Measurements from ENCODE around the gene CDK4. TPM values are rescaled to one million over a fixed set of nuclear protein-coding genes. Genes with fewer than 3 reads are reported as not detected.
A peak's percentile ranks its signal among the peaks of the same experiment; 100 is the strongest.

Gene CDK4
- total and polyA plus RNA-seq, 2 of the 13 experiments (the other 11 are each of a cell fraction or from before 2014, with no cell fraction given) = 191 to 209 TPM

- 0 out of 2 replicates have a peak, but pooled peaks have one; percentile 43 for TF ChIP-seq ZBTB26 (CRISPR knock-in tag; IDR thresholded peaks at IDR 0.05; ENCODE audit: borderline replicate concordance)
- no peak for TF ChIP-seq ARHGAP35 (CRISPR knock-in tag; IDR thresholded peaks at IDR 0.05; ENCODE audit: borderline replicate concordance)
- no peak for TF ChIP-seq NPAS2 (CRISPR knock-in tag; IDR thresholded peaks at IDR 0.05; ENCODE audit: borderline replicate concordance)
- TF ChIP-seq POLR2AphosphoS5 (IDR thresholded peaks at IDR 0.05; ENCODE audit: low read depth, low read length) = no peak
- TF ChIP-seq MAZ (IDR thresholded peaks at IDR 0.05; ENCODE audit: borderline replicate concordance, low read depth, low read length) = no peak
- peak; percentile 63; the same call in 1 of the 2 replicates for TF ChIP-seq MAZ (CRISPR knock-in tag; IDR thresholded peaks at IDR 0.05; ENCODE audit: low read depth)
- TF ChIP-seq ASH2L (IDR thresholded peaks at IDR 0.05; ENCODE audit: insufficient read length, low read depth, low read length) = no peak
- TF ChIP-seq HBP1 (CRISPR knock-in tag; IDR thresholded peaks at IDR 0.05; ENCODE audit: low read depth) = no peak
- TF ChIP-seq ZNF737 (CRISPR knock-in tag; IDR thresholded peaks at IDR 0.05; ENCODE audit: borderline replicate concordance) = no peak
- TF ChIP-seq HINFP (CRISPR knock-in tag; IDR thresholded peaks at IDR 0.05; ENCODE audit: low read depth) = no peak
- TF ChIP-seq ZNF891 (CRISPR knock-in tag; IDR thresholded peaks at IDR 0.05) = 0 out of 2 replicates have a peak, but pooled peaks have one; percentile 22
- TF ChIP-seq CEBPZ (IDR thresholded peaks at IDR 0.05; ENCODE audit: low read length) = no peak
- TF ChIP-seq ZBTB7B (CRISPR knock-in tag; IDR thresholded peaks at IDR 0.05) = peak; percentile 67; the same call in 1 of the 2 replicates
- TF ChIP-seq ZNF816 (CRISPR knock-in tag; IDR thresholded peaks at IDR 0.05; ENCODE audit: borderline replicate concordance) = no peak
- TF ChIP-seq ZNF790 (CRISPR knock-in tag; IDR thresholded peaks at IDR 0.05; ENCODE audit: borderline replicate concordance) = no peak
- no peak for TF ChIP-seq NCOA5 (CRISPR knock-in tag; IDR thresholded peaks at IDR 0.05)
- TF ChIP-seq ZNF720 (CRISPR knock-in tag; IDR thresholded peaks at IDR 0.05) = no peak
- no peak for TF ChIP-seq NFYB (CRISPR knock-in tag; IDR thresholded peaks at IDR 0.05)
- no peak for TF ChIP-seq POLR2AphosphoS2 (IDR thresholded peaks at IDR 0.05; ENCODE audit: low read depth, low read length)
- no peak for TF ChIP-seq ZKSCAN8 (CRISPR knock-in tag; IDR thresholded peaks at IDR 0.05; ENCODE audit: borderline replicate concordance)
- TF ChIP-seq FOXA1 (IDR thresholded peaks at IDR 0.05) = no peak
- TF ChIP-seq FOXA1 (CRISPR knock-in tag; IDR thresholded peaks at IDR 0.05) = no peak
- no peak for TF ChIP-seq KAT7 (CRISPR knock-in tag; IDR thresholded peaks at IDR 0.05; ENCODE audit: borderline replicate concordance)
Observed at GRCh38 chr12:57756406-57757341, 4.6 kb upstream of the CDK4 start (continued).
